Uterus (tissue), 4 donors: ENCODE results near the gene STUM. TPM values are rescaled to one million over a fixed set of nuclear protein-coding genes. Genes with fewer than 3 reads are reported as not detected.

ENCODE experiments used
- DNase-seq, 2 donors: peaks; one replicate each; pipeline ENCODE4 v3.0.0-alpha.2; 2019 to 2020
- H3K27ac ChIP-seq, 2 donors: fragments of 200-600 bp; sonication (generic); 1 replicate in 1 of 2; 2 replicates in 1 of 2; pipeline ENCODE4 v1.5.1; 2016 to 2018
- H3K27me3 ChIP-seq, 2 donors: fragments of 200-600 bp; sonication (generic); one replicate each; pipeline ENCODE4 v1.5.1; 2018 to 2019; ENCODE audit warnings: control low read depth in 1 of 2
- H3K36me3 ChIP-seq, 2 donors: fragments of 200-600 bp; sonication (generic); one replicate each; pipeline ENCODE4 v1.5.1; 2019; ENCODE audit warnings: control low read depth in 1 of 2
- H3K4me1 ChIP-seq, 2 donors: fragments of 200-600 bp; sonication (generic); one replicate each; pipeline ENCODE4 v1.5.1; 2018 to 2019; ENCODE audit warnings: control low read depth in 1 of 2
- H3K4me3 ChIP-seq, 2 donors: fragments of 200-600 bp; sonication (generic); 1 replicate in 1 of 2; 2 replicates in 1 of 2; pipeline ENCODE4 v1.5.1; 2018 to 2019; ENCODE audit warnings: mild to moderate bottlenecking in 1 of 2
- H3K9me3 ChIP-seq, 2 donors: fragments of 200-600 bp; sonication (generic); one replicate each; pipeline ENCODE4 v1.5.1; 2019; ENCODE audit warnings: control low read depth in 1 of 2
- CTCF ChIP-seq, 4 experiments: fragments of 200-600 bp in 2 of 4; fragments of 450-650 bp in 2 of 4; sonication (generic) in 2 of 4; IDR thresholded peaks; one replicate each; pipeline ENCODE4 v1.5.1; 2016 to 2019; ENCODE audit warnings: antibody characterized with exemption in 4 of 4, mild to moderate bottlenecking in 2 of 4, moderate library complexity in 1 of 4
- POLR2A ChIP-seq, 2 donors: fragments of 450-650 bp; IDR thresholded peaks; one replicate each; pipeline ENCODE4 v1.6.1; 2016; ENCODE audit warnings: antibody characterized with exemption in 2 of 2, mild to moderate bottlenecking in 1 of 2, moderate library complexity in 1 of 2
- intact Hi-C: fragments of 100-400 bp; cut with DNase I; formaldehyde crosslinking; loops from one replicate; pipeline ENCODE4 v1.15.1; 2023; ENCODE audit warnings: low total_unique reads
- total RNA-seq, 4 donors: library from RNA; depleted of rRNA in 3 of 4; stranded (reverse); fragments of >200 nt in 3 of 4; gene quantifications; one replicate each; pipeline versions ENCODE4 v1.1.0 to v1.2.4, GENCODE V29; 2014 to 2023
- donor health status: DM: yes; HTN: yes; CAD: no.

The STUM gene
- total RNA-seq, 4 donors from 2014 or later = 0.88 to 9.1 (median 2.2) TPM

- intact Hi-C loops = no loop called here
- no peak overlapping the region for H3K27ac ChIP-seq
Observed at GRCh38 chr1:226529891-226530290, 18.7 kb upstream of the STUM start.

GRCh38 chr1:226530591-226530990 lies 18.0 kb upstream of the STUM start:
- intact Hi-C loops = no loop called here
- no peaks in the 10 kb centered on the region for H3K9me3 ChIP-seq
- no peaks in the 10 kb centered on the region for H3K27me3 ChIP-seq
- H3K4me3 ChIP-seq = no peak overlapping the region
- no peak for TF ChIP-seq CTCF (IDR thresholded peaks at IDR 0.05)
- TF ChIP-seq POLR2A (IDR thresholded peaks at IDR 0.05) = no peak
- H3K36me3 ChIP-seq = no peaks in the 10 kb centered on the region
- no peak for DNase-seq
- no peak overlapping the region for H3K27ac ChIP-seq
- peaks cover 0 to 5% of the 10 kb centered on the region in 2 donors for H3K4me1 ChIP-seq

More at GRCh38 chr1:226529891-226530290, 18.7 kb upstream of the STUM start:
- Histone ChIP-seq H3K9me3 (no peaks in the 10 kb centered on the region), H3K36me3 (no peaks in the 10 kb centered on the region), H3K4me3 (no peak overlapping the region), H3K27me3 (no peaks in the 10 kb centered on the region), H3K4me1 (peaks cover 0 to 5% of the 10 kb centered on the region in 2 donors)
- DNase-seq = no peak
- TF ChIP-seq CTCF (IDR thresholded peaks at IDR 0.05) (no peak), POLR2A (IDR thresholded peaks at IDR 0.05) (no peak)

GRCh38 chr1:226531360-226532093 lies 17.0 kb upstream of the STUM start:
- TF ChIP-seq POLR2A (IDR thresholded peaks at IDR 0.05) = no peak
- TF ChIP-seq CTCF (IDR thresholded peaks at IDR 0.05) = no peak
- no peaks in the 10 kb centered on the region for H3K27me3 ChIP-seq
- no peak for DNase-seq
- H3K27ac ChIP-seq = no peak overlapping the region
- H3K4me1 ChIP-seq = peaks cover 0 to 5% of the 10 kb centered on the region in 2 donors
- H3K36me3 ChIP-seq = no peaks in the 10 kb centered on the region
- intact Hi-C loops = no loop called here
- H3K4me3 ChIP-seq = no peak overlapping the region
- H3K9me3 ChIP-seq = no peaks in the 10 kb centered on the region

- H3K4me1 ChIP-seq = no peaks in the 10 kb centered on the region
- H3K9me3 ChIP-seq = no peaks in the 10 kb centered on the region
- DNase-seq = no peak
- H3K4me3 ChIP-seq = no peak overlapping the region
- TF ChIP-seq POLR2A (IDR thresholded peaks at IDR 0.05) (no peak), CTCF (IDR thresholded peaks at IDR 0.05) (no peak)
- no peaks in the 10 kb centered on the region for H3K27me3 ChIP-seq
- no peaks in the 10 kb centered on the region for H3K36me3 ChIP-seq
- H3K27ac ChIP-seq = no peak overlapping the region
- intact Hi-C loops = no loop called here
Observed at GRCh38 chr1:226532553-226532952, 16.0 kb upstream of the STUM start.

- Histone ChIP-seq H3K9me3 (no peaks in the 10 kb centered on the region), H3K4me1 (no peaks in the 10 kb centered on the region), H3K27me3 (no peaks in the 10 kb centered on the region), H3K4me3 (no peak overlapping the region), H3K27ac (no peak overlapping the region), H3K36me3 (no peaks in the 10 kb centered on the region)
- TF ChIP-seq CTCF (IDR thresholded peaks at IDR 0.05) = no peak
- TF ChIP-seq POLR2A (IDR thresholded peaks at IDR 0.05) = no peak
- no peak for DNase-seq
- intact Hi-C loops = no loop called here
Observed at GRCh38 chr1:226533220-226533619, 15.3 kb upstream of the STUM start.
